SK-N-SH (cell line): ENCODE results near the gene CCDC116. TPM values are rescaled to one million over a fixed set of nuclear protein-coding genes. Genes with fewer than 3 reads are reported as not detected.
"Not testable (repeated sequence)": the region's sequence is repeated elsewhere in the genome, so short reads cannot be mapped to it uniquely, and the experiment has no call there.

Experiments
- CTCF ChIA-PET: fragments of 300-600, 350-600 bp; formaldehyde crosslinking; extraction: SDS; loops from one replicate; lab custom pipeline; 2021; lab: Yijun Ruan, JAX
- POLR2A ChIA-PET: fragments of 350-600 bp; sonication (Branson Sonifier 250); formaldehyde crosslinking; extraction: SDS; loops from one replicate; lab custom pipeline; 2020; ENCODE audit warnings: antibody characterized with exemption, inconsistent platforms; lab: Yijun Ruan, JAX
- DNase-seq: peaks from one replicate; pipeline ENCODE4 v3.0.0; 2012
- H2AFZ ChIP-seq: fragments of 200-600 bp; sonication (generic); 2 replicates; pipeline ENCODE4 v1.8.1; 2016; ENCODE audit warnings: antibody characterized with exemption, mild to moderate bottlenecking, low read depth
- H3F3A ChIP-seq: fragments of 200-600 bp; sonication (generic); replicated peaks from 2 replicates; pipeline ENCODE3; 2016; ENCODE audit warnings: antibody characterized with exemption, mild to moderate bottlenecking; ENCODE audit not compliant: insufficient read depth
- H3K27ac ChIP-seq, 2 experiments: fragments of 200-500 bp in 1 of 2; fragments of 200-600 bp in 1 of 2; sonication (Bioruptor generic) in 1 of 2; sonication (generic), shearing (Covaris generic) in 1 of 2; 2 replicates each; pipeline versions ENCODE4 v1.5.1 to v1.6.1; 2014 to 2016; ENCODE audit warnings: low read depth in 2 of 2, inconsistent platforms in 1 of 2, low read length in 1 of 2, mild to moderate bottlenecking in 1 of 2, mixed read lengths in 1 of 2
- H3K27me3 ChIP-seq: fragments of 200-600 bp; sonication (generic), shearing (Covaris generic); 2 replicates; pipeline ENCODE4 v1.6.1; 2016; ENCODE audit warnings: mixed run types; ENCODE audit not compliant: insufficient read depth
- H3K36me3 ChIP-seq, 2 experiments: fragments of 200-500 bp in 1 of 2; fragments of 200-600 bp in 1 of 2; sonication (Bioruptor generic) in 1 of 2; sonication (generic) in 1 of 2; replicated peaks in 1 of 2; 2 replicates each; pipeline versions ENCODE3 to v1.5.1; 2014 to 2016; ENCODE audit warnings: low read length in 1 of 2, mild to moderate bottlenecking in 1 of 2; ENCODE audit not compliant: insufficient read depth in 2 of 2, control insufficient read depth in 1 of 2
- H3K4me1 ChIP-seq, 2 experiments: fragments of 200-500 bp in 1 of 2; fragments of 200-600 bp in 1 of 2; sonication (Bioruptor generic) in 1 of 2; sonication (generic), shearing (Covaris generic) in 1 of 2; 2 replicates each; pipeline versions ENCODE4 v1.5.1 to v1.6.1; 2014 to 2016; ENCODE audit warnings: low read depth in 1 of 2, low read length in 1 of 2, mixed run types in 1 of 2; ENCODE audit not compliant: insufficient read depth in 2 of 2, control insufficient read depth in 1 of 2
- H3K4me2 ChIP-seq: fragments of 200-600 bp; sonication (generic), shearing (Covaris generic); 2 replicates; pipeline ENCODE4 v1.6.1; 2017; ENCODE audit warnings: mixed run types
- H3K4me3 ChIP-seq, 2 experiments: fragments of 200-500 bp in 1 of 2; fragments of 200-600 bp in 1 of 2; sonication (Bioruptor generic) in 1 of 2; sonication (generic), shearing (Covaris generic) in 1 of 2; 2 replicates each; pipeline versions ENCODE4 v1.5.1 to v1.8.1; 2014 to 2016; ENCODE audit warnings: low read depth in 2 of 2, inconsistent platforms in 1 of 2, low read length in 1 of 2, mild to moderate bottlenecking in 1 of 2, mixed read lengths in 1 of 2, moderate library complexity in 1 of 2
- H3K79me2 ChIP-seq: fragments of 200-600 bp; sonication (generic); 2 replicates; pipeline ENCODE4 v1.8.1; 2017; ENCODE audit warnings: mild to moderate bottlenecking; ENCODE audit not compliant: insufficient read depth
- H3K9ac ChIP-seq: fragments of 200-600 bp; sonication (generic); 2 replicates; pipeline ENCODE4 v1.6.1; 2017; ENCODE audit warnings: mixed run types
- H3K9me2 ChIP-seq: fragments of 200-600 bp; sonication (generic); 2 replicates; pipeline ENCODE4 v1.6.1; 2017; ENCODE audit warnings: mixed run types
- H3K9me3 ChIP-seq: fragments of 200-600 bp; sonication (generic); 2 replicates; pipeline ENCODE4 v1.6.1; 2017; ENCODE audit warnings: mixed run types, mild to moderate bottlenecking, moderate library complexity
- H4K20me1 ChIP-seq: fragments of 200-600 bp; sonication (generic); 2 replicates; pipeline ENCODE4 v1.6.1; 2017; ENCODE audit warnings: mild to moderate bottlenecking, mixed run types; ENCODE audit not compliant: insufficient read depth
- CHD2 ChIP-seq: fragments of 150-350 bp; IDR thresholded peaks from 2 replicates; pipeline ENCODE4 v1.6.1; 2018; ENCODE audit warnings: low read length; ENCODE audit not compliant: partially characterized antibody
- ELF1 ChIP-seq: IDR thresholded peaks from 2 replicates; pipeline ENCODE4 v1.4.0; 2012
- FOXJ3 ChIP-seq: sonication (generic); formaldehyde crosslinking; IDR thresholded peaks from 2 replicates; pipeline ENCODE4 v1.5.1; 2020; ENCODE audit warnings: mild to moderate bottlenecking, missing genetic modification reagents
- GATA2 ChIP-seq: sonication (generic); formaldehyde crosslinking; IDR thresholded peaks from 2 replicates; pipeline ENCODE4 v1.5.0; 2020; ENCODE audit warnings: mild to moderate bottlenecking, missing genetic modification reagents
- JUND ChIP-seq: IDR thresholded peaks from 2 replicates; pipeline ENCODE4 v1.4.0; 2012
- MXI1 ChIP-seq: IDR thresholded peaks from 2 replicates; pipeline ENCODE4 v1.6.1; 2012; ENCODE audit warnings: mild to moderate bottlenecking, low read depth, low read length, improper control_type of control experiment
- NRF1 ChIP-seq: IDR thresholded peaks from 2 replicates; pipeline ENCODE4 v1.6.1; 2012; ENCODE audit warnings: low read depth, mild to moderate bottlenecking, low read length
- PBX3 ChIP-seq: IDR thresholded peaks from 2 replicates; pipeline ENCODE4; 2012
- POLR2AphosphoS5 ChIP-seq: IDR thresholded peaks from 2 replicates; pipeline ENCODE4 v1.6.1; 2012; ENCODE audit warnings: low read depth, low read length
- RAD21 ChIP-seq: IDR thresholded peaks from 2 replicates; pipeline ENCODE4 v1.6.1; 2012; ENCODE audit warnings: mild to moderate bottlenecking, low read length
- SIN3A ChIP-seq: IDR thresholded peaks from 2 replicates; pipeline ENCODE4 v1.6.1; 2012; ENCODE audit warnings: low read depth, mild to moderate bottlenecking, low read length, moderate library complexity, borderline replicate concordance
- TEAD4 ChIP-seq: IDR thresholded peaks from 2 replicates; pipeline ENCODE4 v1.4.0; 2012; ENCODE audit warnings: mild to moderate bottlenecking, borderline replicate concordance; ENCODE audit not compliant: insufficient read depth
- WGBS: methylation state at CpG from one replicate; pipeline ENCODE4 v1.1.6; 2017; ENCODE audit warnings: low lambda C conversion rate; 5-methylcytosine and 5-hydroxymethylcytosine counted together
- polyA plus RNA-seq, 3 experiments: library from polyadenylated mRNA; depleted of rRNA; stranded (reverse); fragments of >200 nt; gene quantifications; 2 replicates each; pipeline ENCODE4 v1.2.3, GENCODE V29; 2012

CCDC116 gene
- polyA plus RNA-seq, 1 of the 3 experiments (the other 2 are of a cell fraction), result 0.28 TPM

GRCh38 chr22:21594865-21595452 is 37.6 kb upstream of the CCDC116 start:
- no peak overlapping the region for H2AFZ ChIP-seq
- ChIA-PET CTCF (interaction anchor here (2.0 kb wide), 1 partner anchor 51 kb away, joined by 5 read pairs; no protein-coding TSS in a partner anchor), POLR2A (no interaction called here)
- H3K4me3 ChIP-seq, result no peak overlapping the region
- peaks cover 29 to 49% of the 10 kb centered on the region in 2 experiments for H3K36me3 ChIP-seq
- H3K9me2 ChIP-seq, result no peaks in the 10 kb centered on the region
- H3K4me1 ChIP-seq, result peaks cover 0 to 3% of the 10 kb centered on the region in 2 experiments; a peak in 1 of 4 replicates
- DNase-seq, result no peak
- peaks cover 97% of the 10 kb centered on the region for H4K20me1 ChIP-seq
- no peak overlapping the region for H3K27ac ChIP-seq
- TF ChIP-seq NRF1 (no peak), RAD21 (no peak), CHD2 (no peak), SIN3A (no peak), POLR2AphosphoS5 (no peak)
- TF ChIP-seq, all 33 proteins: peak for 0
- Histone ChIP-seq H3K79me2 (peaks cover 100% of the 10 kb centered on the region), H3F3A (no peaks in the 10 kb centered on the region), H3K4me2 (no peak overlapping the region), H3K9me3 (no peaks in the 10 kb centered on the region), H3K27me3 (no peaks in the 10 kb centered on the region), H3K9ac (no peak overlapping the region)
- WGBS, result 88% methylated on average over 3 of the region's 5 CpGs

- H3K4me1 ChIP-seq, H3F3A ChIP-seq, H3K9ac ChIP-seq, H3K9me2 ChIP-seq, H2AFZ ChIP-seq, DNase-seq, H3K27me3 ChIP-seq, H3K4me3 ChIP-seq, H3K4me2 ChIP-seq, H3K27ac ChIP-seq, POLR2A ChIA-PET, H3K9me3 ChIP-seq: not testable (repeated sequence)
- 98% methylated on average over 13 of the region's 13 CpGs for WGBS
- peaks cover 100% of the 10 kb centered on the region for H3K79me2 ChIP-seq
- H3K36me3 ChIP-seq, result peaks cover 29 to 49% of the 10 kb centered on the region in 2 experiments
- CTCF ChIA-PET, result interaction anchor here (1.2 kb wide), 1 partner anchor 14 kb away, joined by 3 read pairs; no protein-coding TSS in a partner anchor
- peaks cover 97% of the 10 kb centered on the region for H4K20me1 ChIP-seq
Measured at GRCh38 chr22:21596356-21597135, 36.0 kb upstream of the CCDC116 start.

GRCh38 chr22:21598302-21598701 is 34.3 kb upstream of the CCDC116 start:
- 98% methylated on average over 3 of the region's 3 CpGs for WGBS

More at GRCh38 chr22:21598302-21598701, 34.3 kb upstream of the CCDC116 start:
- Histone ChIP-seq H3K36me3 (peaks cover 24 to 41% of the 10 kb centered on the region in 2 experiments), H3K9me3 (no peaks in the 10 kb centered on the region), H3K4me3 (no peak overlapping the region), H3K79me2 (peaks cover 100% of the 10 kb centered on the region), H3K9ac (no peak overlapping the region), H3K4me1 (no peaks in the 10 kb centered on the region), H4K20me1 (peaks cover 96% of the 10 kb centered on the region), H3K27me3 (no peaks in the 10 kb centered on the region), H2AFZ (no peak overlapping the region), H3K27ac (no peak overlapping the region), H3F3A (no peaks in the 10 kb centered on the region), H3K9me2 (no peaks in the 10 kb centered on the region), H3K4me2 (no peak overlapping the region)
- TF ChIP-seq PBX3 (no peak), JUND (no peak), MXI1 (no peak), RAD21 (no peak), NRF1 (no peak), TEAD4 (no peak), FOXJ3 (CRISPR knock-in tag) (no peak), GATA2 (no peak), CHD2 (no peak), ELF1 (no peak), SIN3A (no peak)
- DNase-seq, result no peak
- ChIA-PET CTCF (interaction anchor here (0.7 kb wide), 1 partner anchor 45 kb away, joined by 3 read pairs; no protein-coding TSS in a partner anchor), POLR2A (no interaction called here)
